A549 treated with GW870086 at 1 μM for 4 hours (cell line): ENCODE data around the gene UBAC2. TPM values are rescaled to one million over a fixed set of nuclear protein-coding genes. Genes with fewer than 3 reads are reported as not detected.

ENCODE experiments used
- total RNA-seq: library from RNA; stranded (reverse); fragments of 200-300 nt; extraction: Qiagen RNA extraction; gene quantifications from 5 replicates; pipeline ENCODE4 v1.2.3, GENCODE V29; 2022; ENCODE audit warnings: low read depth

Gene UBAC2, protein sequence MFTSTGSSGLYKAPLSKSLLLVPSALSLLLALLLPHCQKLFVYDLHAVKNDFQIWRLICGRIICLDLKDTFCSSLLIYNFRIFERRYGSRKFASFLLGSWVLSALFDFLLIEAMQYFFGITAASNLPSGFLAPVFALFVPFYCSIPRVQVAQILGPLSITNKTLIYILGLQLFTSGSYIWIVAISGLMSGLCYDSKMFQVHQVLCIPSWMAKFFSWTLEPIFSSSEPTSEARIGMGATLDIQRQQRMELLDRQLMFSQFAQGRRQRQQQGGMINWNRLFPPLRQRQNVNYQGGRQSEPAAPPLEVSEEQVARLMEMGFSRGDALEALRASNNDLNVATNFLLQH
- 56.7 to 69.5 TPM (median 65.8 TPM) in 5 replicates for total RNA-seq

GRCh38 chr13:99200432-99201167, at the start of gene UBAC2:
TSS of gene UBAC2 (plus strand) at chr13:99200854. CDS start at chr13:99200909, 55 bp downstream.

GRCh38 chr13:99258210-99258860, 57.7 kb downstream of the UBAC2 start, which contains the start of gene GPR18:
TSS of gene GPR18 (minus strand) at chr13:99258379. CDS start at chr13:99255872, 2,507 bp downstream.

DNA sequence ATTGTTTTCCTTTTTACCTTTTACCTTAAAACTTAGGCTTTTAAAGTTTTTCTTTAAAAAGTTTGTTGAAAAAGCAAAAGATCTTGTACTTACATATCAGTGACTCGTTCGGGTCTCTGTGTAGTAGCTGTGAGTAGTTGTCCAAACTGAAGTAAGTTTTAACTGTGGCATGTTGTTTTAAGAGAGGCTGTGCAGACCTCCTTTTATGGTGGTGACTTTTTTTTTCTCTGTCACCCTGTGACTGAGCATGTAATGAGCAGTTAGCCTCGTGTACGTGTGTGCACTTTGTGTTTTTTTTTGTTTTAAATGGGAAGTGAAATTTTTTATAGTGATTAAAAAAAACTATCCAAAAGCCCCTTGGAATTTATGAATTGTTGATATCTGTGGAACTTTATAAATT, 106.6 kb downstream of the UBAC2 start, which contains the start of gene GPR183:
Gene GPR183 (minus strand): TSS at position 153 of the 400 bp plus-strand sequence. CDS start 11,254 bp downstream, outside the sequence.

Other genes with a start within 250 kb of the UBAC2 start
- 25.7 to 33.2 TPM (median 27.0 TPM) in 5 replicates for gene DOCK9, start 222.8 kb upstream of the UBAC2 start, total RNA-seq
- not detected in 5 replicates for gene GPR18, start 57.5 kb downstream of the UBAC2 start, total RNA-seq
- gene GPR183, start 106.5 kb downstream of the UBAC2 start, total RNA-seq: not detected in 5 replicates